Karpas-422 (cell line): ENCODE results near the gene KCTD5. TPM values are rescaled to one million over a fixed set of nuclear protein-coding genes. Genes with fewer than 3 reads are reported as not detected.
"Not testable (repeated sequence)": the region's sequence is repeated elsewhere in the genome, so short reads cannot be mapped to it uniquely, and the experiment has no call there.

Experiments used
- DNase-seq: peaks from one replicate; pipeline ENCODE4 v3.0.0-alpha.2; 2015
- H2AFZ ChIP-seq: fragments of 200-600 bp; sonication (generic); 2 replicates; pipeline ENCODE4 v1.6.1; 2014; ENCODE audit warnings: antibody characterized with exemption, low read length, mixed read lengths
- H3K27ac ChIP-seq: fragments of 200-600 bp; sonication (generic); 2 replicates; pipeline ENCODE4 v1.5.1; 2014; ENCODE audit warnings: mild to moderate bottlenecking, low read length, moderate library complexity
- H3K27me3 ChIP-seq: fragments of 200-600 bp; sonication (generic); 2 replicates; pipeline ENCODE4 v1.6.1; 2014; ENCODE audit warnings: low read length, mixed read lengths
- H3K36me3 ChIP-seq: fragments of 200-600 bp; sonication (generic); 2 replicates; pipeline ENCODE4 v1.6.1; 2014; ENCODE audit warnings: low read length, mixed read lengths; ENCODE audit not compliant: insufficient read depth
- H3K4me1 ChIP-seq: fragments of 200-600 bp; sonication (generic); 2 replicates; pipeline ENCODE4 v1.6.1; 2014; ENCODE audit warnings: mild to moderate bottlenecking, low read length, mixed read lengths
- H3K4me2 ChIP-seq: fragments of 200-600 bp; sonication (generic); 2 replicates; pipeline ENCODE4 v1.6.1; 2014; ENCODE audit warnings: low read length, low read depth, mild to moderate bottlenecking; ENCODE audit not compliant: poor library complexity, severe bottlenecking
- H3K4me3 ChIP-seq: fragments of 200-600 bp; sonication (generic); 2 replicates; pipeline ENCODE4 v1.5.1; 2014; ENCODE audit warnings: mild to moderate bottlenecking, antibody characterized with exemption, low read length, mixed read lengths
- H3K79me2 ChIP-seq: fragments of 200-600 bp; sonication (generic); 2 replicates; pipeline ENCODE4 v1.6.1; 2014; ENCODE audit warnings: mild to moderate bottlenecking, low read length, mixed read lengths
- H3K9ac ChIP-seq: fragments of 200-600 bp; sonication (generic); 2 replicates; pipeline ENCODE4 v1.6.0; 2014; ENCODE audit warnings: low read length
- H3K9me2 ChIP-seq: fragments of 200-600 bp; sonication (generic), shearing (Covaris generic); replicated peaks from 2 replicates; pipeline ENCODE4 v1.6.0; 2014; ENCODE audit warnings: mild to moderate bottlenecking, low read length, moderate library complexity; ENCODE audit not compliant: insufficient read depth
- H3K9me3 ChIP-seq: fragments of 300-700, 200-600 bp; sonication (generic); 2 replicates; pipeline ENCODE4 v1.6.1; 2014; ENCODE audit warnings: low read length, mixed read lengths
- H4K20me1 ChIP-seq: fragments of 200-600 bp; sonication (generic); 2 replicates; pipeline ENCODE4 v1.6.1; 2014; ENCODE audit warnings: mild to moderate bottlenecking, antibody characterized with exemption, low read length, low read depth; ENCODE audit not compliant: insufficient read depth
- total RNA-seq: library from RNA; depleted of rRNA; stranded (reverse); fragments of >200 nt; shearing (Covaris generic); gene quantifications from 2 replicates; pipeline ENCODE4 v1.2.3, GENCODE V29; 2014; ENCODE audit warnings: low replicate concordance

The KCTD5 gene
- total RNA-seq, 1 experiment from 2014 or later = 15.7 TPM

- H3K27ac ChIP-seq = no peak overlapping the region
- no peak for DNase-seq
- no peaks in the 10 kb centered on the region for H3K27me3 ChIP-seq
- no peak overlapping the region for H3K4me3 ChIP-seq
- no peaks in the 10 kb centered on the region for H3K9me2 ChIP-seq
- no peak overlapping the region for H2AFZ ChIP-seq
- H3K4me2 ChIP-seq = no peak overlapping the region
- no peaks in the 10 kb centered on the region for H3K9me3 ChIP-seq
- H3K4me1 ChIP-seq = no peaks in the 10 kb centered on the region
- H4K20me1 ChIP-seq = no peaks in the 10 kb centered on the region
- H3K79me2 ChIP-seq = no peaks in the 10 kb centered on the region
- no peak overlapping the region for H3K9ac ChIP-seq
- no peaks in the 10 kb centered on the region for H3K36me3 ChIP-seq
These were observed 25.3 kb upstream of the KCTD5 start for GRCh38 chr16:2656985-2657384.

DNA sequence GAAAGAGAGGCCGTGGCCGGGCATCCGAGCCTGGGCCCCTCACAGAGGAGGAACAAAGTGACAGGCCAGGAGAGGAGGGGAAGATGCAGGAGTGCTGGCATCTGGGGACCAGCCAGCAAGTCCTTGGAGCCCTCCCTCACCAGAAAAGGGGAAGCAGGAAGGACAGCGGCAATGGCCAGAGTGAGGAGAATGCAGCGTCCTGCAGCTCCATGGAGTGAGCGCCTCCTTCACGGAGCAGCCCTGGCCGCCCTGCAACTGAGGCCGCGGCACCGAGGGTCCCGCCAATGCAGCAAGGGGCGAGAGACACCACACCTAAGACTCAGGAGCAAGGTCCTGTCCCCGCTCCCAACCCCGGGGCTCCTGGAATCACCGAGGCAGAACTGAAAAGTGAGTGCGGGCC is 24.5 kb upstream of the KCTD5 start:
- not testable (repeated sequence) for H3K9me2 ChIP-seq, DNase-seq, H3K4me3 ChIP-seq, H3K4me2 ChIP-seq, H3K9ac ChIP-seq, H3K4me1 ChIP-seq, H2AFZ ChIP-seq, H4K20me1 ChIP-seq, H3K27ac ChIP-seq, H3K9me3 ChIP-seq, H3K27me3 ChIP-seq, H3K79me2 ChIP-seq, H3K36me3 ChIP-seq

GRCh38 chr16:2659560-2659959 is 22.8 kb upstream of the KCTD5 start:
- not testable (repeated sequence) for H3K9me2 ChIP-seq, H3K27me3 ChIP-seq, H2AFZ ChIP-seq, H4K20me1 ChIP-seq, H3K36me3 ChIP-seq, H3K4me2 ChIP-seq, H3K4me3 ChIP-seq, H3K9ac ChIP-seq, H3K9me3 ChIP-seq, H3K79me2 ChIP-seq, H3K27ac ChIP-seq, H3K4me1 ChIP-seq, DNase-seq

GRCh38 chr16:2660014-2660662 is 22.2 kb upstream of the KCTD5 start:
- H3K27ac ChIP-seq, H3K9ac ChIP-seq, H3K79me2 ChIP-seq, H3K9me2 ChIP-seq, H3K4me1 ChIP-seq, H4K20me1 ChIP-seq, H3K9me3 ChIP-seq, DNase-seq, H3K4me3 ChIP-seq, H3K4me2 ChIP-seq, H2AFZ ChIP-seq, H3K36me3 ChIP-seq, H3K27me3 ChIP-seq: not testable (repeated sequence)

DNA sequence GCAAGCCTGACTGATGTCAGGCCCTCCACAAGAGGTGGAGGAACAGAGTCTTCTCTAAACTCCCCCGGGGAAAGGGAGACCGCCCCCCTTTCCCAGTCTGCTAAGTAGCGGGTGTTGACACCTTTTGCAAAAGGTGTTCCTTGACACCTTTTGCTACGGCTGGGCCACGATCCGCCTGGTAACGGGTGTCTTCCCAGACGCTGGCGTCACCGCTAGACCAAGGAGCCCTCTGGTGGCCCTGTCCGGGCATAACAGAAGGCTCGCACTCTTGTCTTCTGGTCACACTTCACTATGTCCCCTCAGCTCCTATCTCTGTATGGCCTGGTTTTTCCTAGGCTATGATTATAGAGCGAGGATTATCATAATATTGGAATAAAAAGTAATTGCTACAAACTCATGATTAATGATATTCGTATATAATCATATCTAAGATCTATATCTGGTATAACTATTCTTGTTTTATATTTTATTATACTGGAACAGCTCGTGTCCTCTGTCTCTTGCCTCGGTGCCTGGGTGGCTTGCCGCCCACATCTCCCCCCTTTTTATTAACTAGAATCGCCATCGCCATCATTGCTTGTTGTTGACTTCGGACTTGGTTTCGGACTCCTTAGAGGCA is 21.5 kb upstream of the KCTD5 start:
- H3K9me3 ChIP-seq, H3K27ac ChIP-seq, H3K4me2 ChIP-seq, H3K27me3 ChIP-seq, H3K9me2 ChIP-seq, H3K9ac ChIP-seq, H3K4me1 ChIP-seq, H3K79me2 ChIP-seq, H3K4me3 ChIP-seq, H4K20me1 ChIP-seq, H3K36me3 ChIP-seq, H2AFZ ChIP-seq: not testable (repeated sequence)
- DNase-seq = peak; percentile 60

GRCh38 chr16:2663553-2664546 is 18.5 kb upstream of the KCTD5 start:
- Histone ChIP-seq H3K27ac (no peak overlapping the region), H3K4me2 (no peak overlapping the region), H3K4me1 (no peaks in the 10 kb centered on the region), H3K9me2 (no peaks in the 10 kb centered on the region), H3K9ac (no peak overlapping the region), H3K36me3 (no peaks in the 10 kb centered on the region), H3K27me3 (no peaks in the 10 kb centered on the region), H3K4me3 (no peak overlapping the region), H3K9me3 (no peaks in the 10 kb centered on the region), H2AFZ (no peak overlapping the region), H4K20me1 (no peaks in the 10 kb centered on the region), H3K79me2 (no peaks in the 10 kb centered on the region)
- no peak for DNase-seq

- no peak overlapping the region for H3K27ac ChIP-seq
- H2AFZ ChIP-seq = no peak overlapping the region
- H3K9me2 ChIP-seq = no peaks in the 10 kb centered on the region
- H3K36me3 ChIP-seq = no peaks in the 10 kb centered on the region
- no peaks in the 10 kb centered on the region for H3K79me2 ChIP-seq
- H3K27me3 ChIP-seq = no peaks in the 10 kb centered on the region
- no peaks in the 10 kb centered on the region for H3K4me1 ChIP-seq
- H3K9me3 ChIP-seq = no peaks in the 10 kb centered on the region
- H3K4me2 ChIP-seq = no peak overlapping the region
- no peaks in the 10 kb centered on the region for H4K20me1 ChIP-seq
- H3K4me3 ChIP-seq = no peak overlapping the region
- DNase-seq = no peak
- H3K9ac ChIP-seq = no peak overlapping the region
These were observed 17.7 kb upstream of the KCTD5 start for GRCh38 chr16:2664574-2664982.

- H3K4me2 ChIP-seq, H3K4me1 ChIP-seq, H3K27ac ChIP-seq, H3K4me3 ChIP-seq, H3K9me3 ChIP-seq, DNase-seq, H3K36me3 ChIP-seq, H3K9ac ChIP-seq, H3K27me3 ChIP-seq, H3K79me2 ChIP-seq, H3K9me2 ChIP-seq, H2AFZ ChIP-seq, H4K20me1 ChIP-seq: not testable (repeated sequence)
These were observed 15.7 kb upstream of the KCTD5 start for GRCh38 chr16:2666671-2667070.
